Activated naive CD4-positive, alpha-beta T cell treated with anti-CD3 and anti-CD28 coated beads, Interleukin-2, amount 50 U/mL, for 72 hours (primary cell): ENCODE results near the gene TIMM29. TPM values are rescaled to one million over a fixed set of nuclear protein-coding genes. Genes with fewer than 3 reads are reported as not detected.
A peak's percentile ranks its signal among the peaks of the same experiment; 100 is the strongest.

Experiments
- ATAC-seq, 2 donors: fragments of 150-1000 bp; cut with Tn5 transposase; 2 replicates each; pipeline ENCODE4 v1.10.0; 2021; ENCODE audit warnings: mild to moderate bottlenecking in 2 of 2, moderate library complexity in 2 of 2
- DNase-seq, 2 donors: peaks; one replicate each; pipeline ENCODE4 v3.0.0; 2021 to 2022; ENCODE audit warnings: low spot score in 2 of 2
- H3K27ac Mint-ChIP-seq, 2 donors: one replicate each; pipeline ENCODE4 v1.8.0; 2022; ENCODE audit warnings: mild to moderate bottlenecking in 2 of 2, mixed read lengths in 2 of 2
- H3K36me3 Mint-ChIP-seq, 2 donors: one replicate each; pipeline ENCODE4 v1.8.0; 2022; ENCODE audit warnings: mixed read lengths in 2 of 2
- H3K9me3 Mint-ChIP-seq, 2 donors: one replicate each; pipeline ENCODE4 v1.8.0; 2022; ENCODE audit warnings: mixed read lengths in 2 of 2
- total RNA-seq, 2 donors: library from RNA; stranded (reverse); gene quantifications; one replicate each; pipeline ENCODE4 v1.2.3, GENCODE V29; 2022

The TIMM29 gene
- total RNA-seq, 2 donors from 2014 or later: 17.2 to 24.1 TPM

GRCh38 chr19:10899151-10899653 lies 29.4 kb upstream of the TIMM29 start:
- Mint-ChIP-seq H3K9me3 (no peaks in the 10 kb centered on the region), H3K36me3 (no peaks in the 10 kb centered on the region), H3K27ac (peak overlapping the region in 1 of 2 donors; percentile 29)
- DNase-seq (no peak), ATAC-seq (no peak)

- Mint-ChIP-seq H3K27ac (no peak overlapping the region), H3K9me3 (no peaks in the 10 kb centered on the region), H3K36me3 (no peaks in the 10 kb centered on the region)
- no peak for ATAC-seq
- DNase-seq: no peak
These were observed 20.7 kb upstream of the TIMM29 start for GRCh38 chr19:10907925-10908324.

GRCh38 chr19:10908380-10908960 lies 20.1 kb upstream of the TIMM29 start:
- no peak overlapping the region for H3K27ac Mint-ChIP-seq
- ATAC-seq: no peak
- H3K9me3 Mint-ChIP-seq: no peaks in the 10 kb centered on the region
- no peak for DNase-seq
- H3K36me3 Mint-ChIP-seq: no peaks in the 10 kb centered on the region

- no peak for DNase-seq
- no peaks in the 10 kb centered on the region for H3K9me3 Mint-ChIP-seq
- no peak for ATAC-seq
- no peaks in the 10 kb centered on the region for H3K36me3 Mint-ChIP-seq
- H3K27ac Mint-ChIP-seq: peak overlapping the region; percentile 66 to 67
These were observed 16.8 kb upstream of the TIMM29 start for GRCh38 chr19:10911579-10912363.

GRCh38 chr19:10912619-10913018 lies 16.0 kb upstream of the TIMM29 start:
- H3K9me3 Mint-ChIP-seq: no peaks in the 10 kb centered on the region
- peak overlapping the region in 1 of 2 donors; percentile 50 for H3K27ac Mint-ChIP-seq
- ATAC-seq (no peak), DNase-seq (no peak)
- H3K36me3 Mint-ChIP-seq: no peaks in the 10 kb centered on the region

GRCh38 chr19:10913716-10914340 lies 14.8 kb upstream of the TIMM29 start:
- H3K9me3 Mint-ChIP-seq: no peaks in the 10 kb centered on the region
- peak in 1 of 2 donors; percentile 19 for ATAC-seq
- DNase-seq: no peak
- H3K36me3 Mint-ChIP-seq: no peaks in the 10 kb centered on the region
- H3K27ac Mint-ChIP-seq: no peak overlapping the region

DNA sequence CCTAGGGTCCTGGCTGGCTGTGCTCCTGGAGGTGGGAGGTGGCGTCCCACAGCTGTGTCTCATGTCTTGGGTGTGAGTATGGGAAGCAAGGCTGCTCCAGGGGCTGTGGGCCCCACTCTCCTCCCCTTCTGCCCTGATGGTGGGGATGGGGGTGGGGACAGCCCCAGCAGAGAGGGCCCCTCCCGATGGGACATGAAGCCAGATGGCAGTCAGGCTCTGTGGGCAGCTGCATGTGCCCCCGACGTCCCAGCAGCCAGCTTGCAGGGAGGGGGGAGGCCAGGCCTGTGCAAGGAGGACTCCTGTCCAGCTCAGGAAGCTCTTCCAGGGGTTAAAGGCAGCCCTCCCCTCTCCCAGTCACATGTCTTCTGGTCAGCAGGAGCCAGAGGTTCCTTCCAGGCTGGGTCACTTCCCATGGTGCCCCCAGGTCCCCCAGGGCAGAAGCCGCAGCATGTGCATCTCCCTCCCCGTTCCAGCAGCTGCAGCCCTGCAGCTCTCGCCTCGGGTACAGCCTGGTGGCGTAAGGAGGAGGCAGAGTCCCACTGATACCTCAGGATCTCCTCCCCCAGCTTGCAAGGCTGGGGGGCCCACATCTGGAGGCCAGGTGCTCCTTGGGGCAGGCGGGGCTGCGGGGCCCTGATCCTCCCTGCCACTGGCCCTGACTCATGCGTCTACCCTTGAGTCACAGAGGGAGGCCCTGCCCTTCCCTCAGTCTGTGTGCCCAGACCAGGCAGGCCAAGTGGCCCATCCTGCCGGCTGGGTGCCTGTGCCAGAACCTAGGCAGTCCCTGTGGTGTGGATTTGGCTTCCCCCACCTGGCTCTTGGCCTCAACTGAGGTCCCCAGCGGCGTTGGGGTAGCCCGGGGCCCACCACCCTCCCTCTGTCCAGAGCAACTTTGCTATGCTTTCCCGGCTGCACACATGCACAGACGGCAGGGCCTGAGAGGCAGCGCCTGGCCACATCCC lies 13.2 kb upstream of the TIMM29 start:
- Mint-ChIP-seq H3K36me3 (no peaks in the 10 kb centered on the region), H3K9me3 (no peaks in the 10 kb centered on the region), H3K27ac (peak overlapping the region in 1 of 2 donors; percentile 66)
- ATAC-seq: peak in 1 of 2 donors; percentile 26
- no peak for DNase-seq

GRCh38 chr19:10916602-10917001 lies 12.0 kb upstream of the TIMM29 start:
- H3K27ac Mint-ChIP-seq: no peak overlapping the region
- no peak for DNase-seq
- H3K9me3 Mint-ChIP-seq: no peaks in the 10 kb centered on the region
- ATAC-seq: no peak
- no peaks in the 10 kb centered on the region for H3K36me3 Mint-ChIP-seq

- no peaks in the 10 kb centered on the region for H3K9me3 Mint-ChIP-seq
- H3K36me3 Mint-ChIP-seq: no peaks in the 10 kb centered on the region
- ATAC-seq: no peak
These were observed 10.3 kb upstream of the TIMM29 start for GRCh38 chr19:10918359-10918758.

DNA sequence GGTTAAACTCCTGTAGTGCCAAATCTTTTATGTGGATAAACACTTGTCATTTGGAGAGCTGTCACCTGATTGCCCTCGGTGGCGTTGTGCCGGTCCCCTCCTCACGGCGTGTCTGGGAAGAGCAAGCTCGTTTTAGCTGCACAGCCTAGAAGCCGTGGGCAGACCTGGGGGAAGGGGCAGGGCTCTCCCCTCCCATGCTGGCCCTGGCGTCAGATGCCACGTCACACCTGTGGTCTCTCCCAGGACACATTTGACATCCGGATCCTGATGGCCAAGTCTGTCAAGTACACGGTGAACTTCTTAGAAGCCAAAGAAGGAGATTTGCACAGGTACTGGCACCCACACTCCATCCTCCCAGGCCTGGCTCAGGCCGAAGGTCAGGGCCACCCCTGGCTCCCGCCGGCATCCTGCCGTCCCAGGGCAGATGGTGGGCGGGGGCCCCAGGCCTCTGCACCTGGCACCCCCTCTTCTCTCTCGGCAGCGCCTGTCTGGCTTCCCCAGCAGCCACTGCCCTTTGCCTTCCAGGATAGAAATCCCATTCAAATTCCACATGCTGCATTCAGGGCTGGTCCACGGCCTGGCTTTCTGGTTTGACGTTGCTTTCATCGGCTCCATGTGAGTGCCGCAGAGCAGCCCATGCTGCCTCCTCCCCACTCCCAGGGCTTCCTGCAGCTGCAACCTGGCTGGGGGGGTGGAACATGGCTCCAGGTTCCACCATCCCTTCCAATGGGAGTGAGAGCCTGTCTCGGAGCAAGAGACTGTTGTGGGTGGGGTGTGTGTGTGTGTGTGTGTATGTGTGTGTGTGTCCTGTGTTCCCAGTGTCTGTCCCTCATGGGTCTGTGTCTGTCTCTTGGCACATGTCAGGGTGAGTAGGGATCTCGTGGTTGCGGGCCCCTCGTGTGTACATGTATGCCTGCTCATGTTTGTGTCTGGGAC lies 9.0 kb upstream of the TIMM29 start:
- no peak for DNase-seq
- H3K9me3 Mint-ChIP-seq: no peaks in the 10 kb centered on the region
- no peaks in the 10 kb centered on the region for H3K36me3 Mint-ChIP-seq
- no peak overlapping the region for H3K27ac Mint-ChIP-seq
- ATAC-seq: no peak

More at GRCh38 chr19:10918359-10918758, 10.3 kb upstream of the TIMM29 start:
- DNase-seq: no peak
- H3K27ac Mint-ChIP-seq: peak overlapping the region in 1 of 2 donors; percentile 74

- Mint-ChIP-seq H3K27ac (no peak overlapping the region), H3K36me3 (no peaks in the 10 kb centered on the region), H3K9me3 (no peaks in the 10 kb centered on the region)
- no peak for ATAC-seq
- no peak for DNase-seq
These were observed 8.3 kb upstream of the TIMM29 start for GRCh38 chr19:10920288-10920655.

- DNase-seq (no peak), ATAC-seq (peak in 1 of 2 donors; percentile 8)
- no peaks in the 10 kb centered on the region for H3K9me3 Mint-ChIP-seq
These were observed 7.8 kb upstream of the TIMM29 start for GRCh38 chr19:10920781-10921180.

GRCh38 chr19:10921199-10921909 lies 7.3 kb upstream of the TIMM29 start:
- ATAC-seq (no peak), DNase-seq (no peak)
- Mint-ChIP-seq H3K27ac (peak overlapping the region in 1 of 2 donors; percentile 29), H3K36me3 (no peaks in the 10 kb centered on the region), H3K9me3 (no peaks in the 10 kb centered on the region)

More at GRCh38 chr19:10920781-10921180, 7.8 kb upstream of the TIMM29 start:
- H3K27ac Mint-ChIP-seq: no peak overlapping the region
- H3K36me3 Mint-ChIP-seq: no peaks in the 10 kb centered on the region

DNA sequence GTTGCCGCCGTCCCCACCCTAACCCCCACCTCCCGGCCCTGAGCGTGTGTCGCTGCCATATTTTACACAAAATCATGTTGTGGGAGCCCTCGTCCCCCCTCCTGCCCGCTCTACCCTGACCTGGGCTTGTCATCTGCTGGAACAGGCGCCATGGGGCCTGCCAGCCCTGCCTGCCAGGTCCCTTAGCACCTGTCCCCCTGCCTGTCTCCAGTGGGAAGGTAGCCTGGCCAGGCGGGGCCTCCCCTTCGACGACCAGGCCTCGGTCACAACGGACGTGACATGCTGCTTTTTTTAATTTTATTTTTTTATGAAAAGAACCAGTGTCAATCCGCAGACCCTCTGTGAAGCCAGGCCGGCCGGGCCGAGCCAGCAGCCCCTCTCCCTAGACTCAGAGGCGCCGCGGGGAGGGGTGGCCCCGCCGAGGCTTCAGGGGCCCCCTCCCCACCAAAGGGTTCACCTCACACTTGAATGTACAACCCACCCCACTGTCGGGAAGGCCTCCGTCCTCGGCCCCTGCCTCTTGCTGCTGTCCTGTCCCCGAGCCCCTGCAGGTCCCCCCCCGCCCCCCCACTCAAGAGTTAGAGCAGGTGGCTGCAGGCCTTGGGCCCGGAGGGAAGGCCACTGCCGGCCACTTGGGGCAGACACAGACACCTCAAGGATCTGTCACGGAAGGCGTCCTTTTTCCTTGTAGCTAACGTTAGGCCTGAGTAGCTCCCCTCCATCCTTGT lies 6.5 kb upstream of the TIMM29 start:
- peak overlapping the region; percentile 58 to 72 for H3K27ac Mint-ChIP-seq
- H3K9me3 Mint-ChIP-seq: no peaks in the 10 kb centered on the region
- ATAC-seq (no peak), DNase-seq (no peak)
- H3K36me3 Mint-ChIP-seq: no peaks in the 10 kb centered on the region
